Endothelial cell (in vitro differentiated cells): ENCODE data around the gene CUEDC1. TPM values are rescaled to one million over a fixed set of nuclear protein-coding genes. Genes with fewer than 3 reads are reported as not detected.

Experiments used
- DNase-seq: peaks from one replicate; pipeline ENCODE4 v3.0.0; 2021; ENCODE audit warnings: low spot score
- H3K27ac Mint-ChIP-seq: one replicate; pipeline ENCODE4 v1.8.0; 2021; ENCODE audit warnings: mixed read lengths, inconsistent platforms; ENCODE audit not compliant: unreplicated experiment
- H3K27me3 Mint-ChIP-seq: one replicate; pipeline ENCODE4 v1.8.0; 2021; ENCODE audit warnings: mild to moderate bottlenecking, moderate library complexity, mixed read lengths, inconsistent platforms; ENCODE audit not compliant: unreplicated experiment
- H3K36me3 Mint-ChIP-seq: one replicate; pipeline ENCODE4 v1.8.0; 2021; ENCODE audit warnings: mild to moderate bottlenecking, low read depth, mixed read lengths, inconsistent platforms; ENCODE audit not compliant: unreplicated experiment
- H3K4me1 Mint-ChIP-seq: one replicate; pipeline ENCODE4 v1.8.0; 2021; ENCODE audit warnings: mild to moderate bottlenecking, mixed read lengths, inconsistent platforms; ENCODE audit not compliant: unreplicated experiment
- H3K4me3 Mint-ChIP-seq: one replicate; pipeline ENCODE4 v1.8.0; 2021; ENCODE audit warnings: mild to moderate bottlenecking, mixed read lengths, inconsistent platforms; ENCODE audit not compliant: unreplicated experiment
- H3K9me3 Mint-ChIP-seq: one replicate; pipeline ENCODE4 v1.8.0; 2021; ENCODE audit warnings: mixed read lengths, inconsistent platforms; ENCODE audit not compliant: unreplicated experiment
- total RNA-seq: library from RNA; stranded (reverse); fragmentation: NEBNext Ultra II Directional; extraction: Animal tissue kit (Norgen Biotek cat#: 25700); gene quantifications from one replicate; pipeline ENCODE4 v1.2.1, GENCODE V29; 2021; ENCODE audit not compliant: unreplicated experiment
- TF ChIP-seq, protein P1 (sequence below): fragments of 200-600 bp; sonication (generic); IDR thresholded peaks from one replicate; pipeline ENCODE4 v1.5.0; 2021; ENCODE audit warnings: antibody characterized with exemption; ENCODE audit not compliant: unreplicated experiment

The CUEDC1 gene
- total RNA-seq, 1 donor from 2014 or later = 13.3 TPM

DNA sequence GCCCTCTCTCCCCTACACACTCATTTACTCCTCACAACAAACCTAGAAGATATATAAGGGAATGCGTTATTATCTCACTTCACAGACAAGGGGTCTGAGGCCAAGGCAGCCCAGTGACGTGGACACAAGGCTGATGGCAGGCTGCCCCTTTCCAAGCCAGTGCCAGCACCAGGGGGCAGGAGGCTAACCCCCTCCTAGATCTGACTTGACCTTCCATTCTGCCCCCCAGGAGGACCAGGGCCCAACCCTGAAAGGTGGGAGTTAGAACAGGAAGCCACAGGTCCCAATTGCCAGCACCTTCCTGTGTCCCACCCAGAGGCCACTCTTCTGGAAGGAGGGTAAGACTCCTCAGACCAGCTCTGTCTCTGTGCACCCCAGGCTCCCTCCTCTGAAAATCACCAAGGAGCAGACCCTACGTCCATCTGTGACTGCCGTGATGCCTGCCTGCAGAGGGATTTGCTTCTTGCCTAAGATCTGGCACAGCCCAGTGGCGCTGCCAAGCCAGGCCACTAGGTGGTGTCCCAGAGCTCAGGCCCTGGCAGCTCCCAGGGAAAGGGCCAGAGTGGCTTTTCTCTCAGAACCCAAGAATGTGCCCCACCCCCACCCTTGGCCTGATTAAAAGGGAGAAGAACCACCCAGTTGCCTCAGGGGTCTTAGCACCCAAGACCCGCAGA is 62.9 kb downstream of the CUEDC1 start:
- Mint-ChIP-seq H3K4me3 (no peak overlapping the region), H3K36me3 (peaks cover 6% of the 10 kb centered on the region), H3K9me3 (no peaks in the 10 kb centered on the region), H3K4me1 (peaks cover 23% of the 10 kb centered on the region), H3K27ac (peak overlapping the region; percentile 94), H3K27me3 (peaks cover 12% of the 10 kb centered on the region)
- peak; percentile 96 for DNase-seq
- TF ChIP-seq, protein P1, sequence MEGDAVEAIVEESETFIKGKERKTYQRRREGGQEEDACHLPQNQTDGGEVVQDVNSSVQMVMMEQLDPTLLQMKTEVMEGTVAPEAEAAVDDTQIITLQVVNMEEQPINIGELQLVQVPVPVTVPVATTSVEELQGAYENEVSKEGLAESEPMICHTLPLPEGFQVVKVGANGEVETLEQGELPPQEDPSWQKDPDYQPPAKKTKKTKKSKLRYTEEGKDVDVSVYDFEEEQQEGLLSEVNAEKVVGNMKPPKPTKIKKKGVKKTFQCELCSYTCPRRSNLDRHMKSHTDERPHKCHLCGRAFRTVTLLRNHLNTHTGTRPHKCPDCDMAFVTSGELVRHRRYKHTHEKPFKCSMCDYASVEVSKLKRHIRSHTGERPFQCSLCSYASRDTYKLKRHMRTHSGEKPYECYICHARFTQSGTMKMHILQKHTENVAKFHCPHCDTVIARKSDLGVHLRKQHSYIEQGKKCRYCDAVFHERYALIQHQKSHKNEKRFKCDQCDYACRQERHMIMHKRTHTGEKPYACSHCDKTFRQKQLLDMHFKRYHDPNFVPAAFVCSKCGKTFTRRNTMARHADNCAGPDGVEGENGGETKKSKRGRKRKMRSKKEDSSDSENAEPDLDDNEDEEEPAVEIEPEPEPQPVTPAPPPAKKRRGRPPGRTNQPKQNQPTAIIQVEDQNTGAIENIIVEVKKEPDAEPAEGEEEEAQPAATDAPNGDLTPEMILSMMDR = peak; percentile 94

DNA sequence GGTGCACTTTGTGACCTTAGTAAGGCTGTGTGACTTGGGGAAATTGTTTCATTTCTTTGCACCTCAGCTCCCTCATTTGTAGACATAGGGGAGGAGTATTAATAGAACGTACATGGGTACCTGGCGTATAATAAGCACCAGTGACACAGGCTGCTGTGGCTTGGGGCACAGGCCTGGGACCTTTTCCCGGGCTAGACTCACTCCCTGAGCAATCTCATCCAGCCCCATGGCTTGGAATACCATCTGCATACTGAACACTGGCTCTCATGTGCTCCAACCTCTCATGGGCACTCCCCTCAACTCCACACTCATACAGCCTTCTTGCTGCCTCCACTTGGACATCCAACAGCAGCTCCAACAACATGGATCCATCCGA is 64.4 kb downstream of the CUEDC1 start:
- DNase-seq = no peak
- Mint-ChIP-seq H3K4me3 (no peak overlapping the region), H3K27me3 (peaks cover 9% of the 10 kb centered on the region), H3K36me3 (peaks cover 6% of the 10 kb centered on the region), H3K27ac (no peak overlapping the region), H3K9me3 (no peaks in the 10 kb centered on the region), H3K4me1 (peaks cover 20% of the 10 kb centered on the region)
- TF ChIP-seq, protein P1 = no peak

GRCh38 chr17:57889892-57890856 is 65.0 kb downstream of the CUEDC1 start:
- H3K36me3 Mint-ChIP-seq = peaks cover 6% of the 10 kb centered on the region
- no peak for DNase-seq
- H3K4me1 Mint-ChIP-seq = peaks cover 19% of the 10 kb centered on the region
- no peak overlapping the region for H3K27ac Mint-ChIP-seq
- H3K4me3 Mint-ChIP-seq = no peak overlapping the region
- H3K27me3 Mint-ChIP-seq = peaks cover 8% of the 10 kb centered on the region
- TF ChIP-seq, protein P1 = no peak
- no peaks in the 10 kb centered on the region for H3K9me3 Mint-ChIP-seq

- no peak for DNase-seq
- H3K27ac Mint-ChIP-seq = no peak overlapping the region
- TF ChIP-seq, protein P1 = no peak
- no peaks in the 10 kb centered on the region for H3K9me3 Mint-ChIP-seq
- peaks cover 11% of the 10 kb centered on the region for H3K27me3 Mint-ChIP-seq
- peaks cover 6% of the 10 kb centered on the region for H3K36me3 Mint-ChIP-seq
- peaks cover 15% of the 10 kb centered on the region for H3K4me1 Mint-ChIP-seq
- no peak overlapping the region for H3K4me3 Mint-ChIP-seq
Measured at GRCh38 chr17:57889252-57889651, 66.0 kb downstream of the CUEDC1 start.
